Sigmoid colon (tissue), 4 donors: ENCODE data around the gene SIN3A.

Experiments
- CTCF ChIP-seq, 4 experiments: fragments of 450-650 bp in 3 of 4; fragments of 200-600 bp in 1 of 4; IDR thresholded peaks; one replicate each; pipeline ENCODE4 v1.5.1; 2016 to 2019; ENCODE audit warnings: antibody characterized with exemption in 4 of 4, mild to moderate bottlenecking in 3 of 4, moderate library complexity in 2 of 4
- EP300 ChIP-seq, 4 donors: sonication (generic); formaldehyde crosslinking; IDR thresholded peaks; one replicate each; pipeline ENCODE4 v1.6.1; 2017; ENCODE audit warnings: antibody characterized with exemption in 4 of 4
- POLR2A ChIP-seq, 2 donors: fragments of 450-650 bp; IDR thresholded peaks; one replicate each; pipeline ENCODE4 v1.6.1; 2016; ENCODE audit warnings: antibody characterized with exemption in 2 of 2, mild to moderate bottlenecking in 2 of 2, moderate library complexity in 2 of 2

DNA sequence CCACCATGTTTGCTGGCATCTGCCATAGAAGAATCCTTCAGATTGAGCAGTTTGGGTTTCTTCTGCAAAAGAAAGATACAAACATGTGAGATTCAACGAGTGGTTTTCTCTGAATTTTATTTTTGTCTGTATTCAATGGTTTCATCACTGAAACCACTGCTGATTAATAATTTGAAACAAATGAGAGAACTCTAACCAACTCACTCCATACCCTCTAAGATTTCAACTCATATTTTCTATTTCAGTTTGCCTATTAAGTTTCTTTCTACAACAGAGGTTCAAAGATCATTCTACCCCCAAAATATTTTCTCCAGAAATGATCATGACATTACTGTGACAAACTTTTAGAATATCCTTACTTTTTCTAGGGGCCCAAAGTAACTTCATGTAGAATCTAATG, 44.4 kb downstream of the SIN3A start:
- TF ChIP-seq CTCF (IDR thresholded peaks at IDR 0.05) (no peak), EP300 (IDR thresholded peaks at IDR 0.05) (no peak), POLR2A (IDR thresholded peaks at IDR 0.05) (no peak)
